Measurements from ENCODE around the gene MAP2K3. TPM values are rescaled to one million over a fixed set of nuclear protein-coding genes. Genes with fewer than 3 reads are reported as not detected.

MAP2K3 gene
- total RNA-seq, 2 experiments from 2014 or later: 87.0 to 87.2 TPM

- intact Hi-C loops (cut with micrococcal nuclease): no loop called here
- CTCF ChIA-PET: interaction anchor here (0.8 to 3.2 kb wide), 10 partner anchors 9 to 253 kb away, joined by 3 to 22 read pairs (median 6); no protein-coding TSS in a partner anchor
- Mint-ChIP-seq H3K9me3 (no peaks in the 10 kb centered on the region), H3K27me3 (ENCODE audit: low read depth) (no peaks in the 10 kb centered on the region), H3K27ac (peak overlapping the region; percentile 66), H3K4me3 (no peak overlapping the region), H3K4me1 (ENCODE audit: low read depth) (peaks cover 59% of the 10 kb centered on the region), H3K36me3 (ENCODE audit: low read depth) (no peaks in the 10 kb centered on the region)
- DNase-seq: peak; percentile 76
These were observed 5.9 kb upstream of the MAP2K3 start for GRCh38 chr17:21278450-21279197.

- intact Hi-C loops (cut with micrococcal nuclease): no loop called here
- CTCF ChIA-PET: interaction anchor here (0.8 to 3.2 kb wide), 10 partner anchors 8 to 253 kb away, joined by 3 to 22 read pairs (median 6); no protein-coding TSS in a partner anchor
- no peak overlapping the region for H3K27ac Mint-ChIP-seq
- no peaks in the 10 kb centered on the region for H3K36me3 Mint-ChIP-seq (ENCODE audit: low read depth)
- no peak for DNase-seq
- H3K27me3 Mint-ChIP-seq (ENCODE audit: low read depth): no peaks in the 10 kb centered on the region
- no peak overlapping the region for H3K4me3 Mint-ChIP-seq
- no peaks in the 10 kb centered on the region for H3K9me3 Mint-ChIP-seq
- H3K4me1 Mint-ChIP-seq (ENCODE audit: low read depth): peaks cover 59% of the 10 kb centered on the region
These were observed 5.3 kb upstream of the MAP2K3 start for GRCh38 chr17:21279198-21279535.

- no peaks in the 10 kb centered on the region for H3K9me3 Mint-ChIP-seq
- H3K27me3 Mint-ChIP-seq (ENCODE audit: low read depth): no peaks in the 10 kb centered on the region
- peaks cover 59% of the 10 kb centered on the region for H3K4me1 Mint-ChIP-seq (ENCODE audit: low read depth)
- H3K27ac Mint-ChIP-seq: no peak overlapping the region
- intact Hi-C loops (cut with micrococcal nuclease): no loop called here
- no peak for DNase-seq
- H3K4me3 Mint-ChIP-seq: no peak overlapping the region
- H3K36me3 Mint-ChIP-seq (ENCODE audit: low read depth): no peaks in the 10 kb centered on the region
- CTCF ChIA-PET: interaction anchor here (0.8 to 3.2 kb wide), 11 partner anchors 8 to 252 kb away, joined by 3 to 22 read pairs (median 6); no protein-coding TSS in a partner anchor
These were observed 4.9 kb upstream of the MAP2K3 start for GRCh38 chr17:21279582-21279981.

- CTCF ChIA-PET: interaction anchor here (0.6 to 3.2 kb wide), 7 partner anchors 10 to 232 kb away, joined by 3 to 22 read pairs (median 6); no protein-coding TSS in a partner anchor
- no peaks in the 10 kb centered on the region for H3K9me3 Mint-ChIP-seq
- intact Hi-C loops (cut with micrococcal nuclease): loop anchor here (1.0 to 10.0 kb wide), 4 partner anchors 97 to 1123 kb away; partner anchors contain the start of gene KCNJ12
- H3K4me1 Mint-ChIP-seq (ENCODE audit: low read depth): peaks cover 56% of the 10 kb centered on the region
- peak overlapping the region; percentile 27 for H3K27ac Mint-ChIP-seq
- no peaks in the 10 kb centered on the region for H3K27me3 Mint-ChIP-seq (ENCODE audit: low read depth)
- no peaks in the 10 kb centered on the region for H3K36me3 Mint-ChIP-seq (ENCODE audit: low read depth)
- H3K4me3 Mint-ChIP-seq: no peak overlapping the region
- DNase-seq: peak; percentile 94
These were observed 4.4 kb upstream of the MAP2K3 start for GRCh38 chr17:21280081-21280518.

- intact Hi-C loops (cut with micrococcal nuclease): loop anchor here (5.0 to 10.0 kb wide), 2 partner anchors 477 to 1125 kb away; no protein-coding TSS in a partner anchor
- H3K4me3 Mint-ChIP-seq: no peak overlapping the region
- H3K27me3 Mint-ChIP-seq (ENCODE audit: low read depth): no peaks in the 10 kb centered on the region
- DNase-seq: no peak
- H3K36me3 Mint-ChIP-seq (ENCODE audit: low read depth): peaks cover 14% of the 10 kb centered on the region
- H3K27ac Mint-ChIP-seq: no peak overlapping the region
- CTCF ChIA-PET: no interaction called here
- H3K4me1 Mint-ChIP-seq (ENCODE audit: low read depth): peaks cover 59% of the 10 kb centered on the region
- no peaks in the 10 kb centered on the region for H3K9me3 Mint-ChIP-seq
These were observed 2.3 kb upstream of the MAP2K3 start for GRCh38 chr17:21282231-21282630.

- Mint-ChIP-seq H3K27ac (no peak overlapping the region), H3K27me3 (ENCODE audit: low read depth) (no peaks in the 10 kb centered on the region), H3K36me3 (ENCODE audit: low read depth) (peaks cover 14% of the 10 kb centered on the region), H3K9me3 (no peaks in the 10 kb centered on the region), H3K4me1 (ENCODE audit: low read depth) (peaks cover 60% of the 10 kb centered on the region), H3K4me3 (no peak overlapping the region)
- CTCF ChIA-PET: no interaction called here
- no peak for DNase-seq
- intact Hi-C loops (cut with micrococcal nuclease): loop anchor here (5.0 to 10.0 kb wide), 2 partner anchors 478 to 1126 kb away; no protein-coding TSS in a partner anchor
These were observed 1.7 kb upstream of the MAP2K3 start for GRCh38 chr17:21282850-21283249.

- H3K27me3 Mint-ChIP-seq (ENCODE audit: low read depth): no peaks in the 10 kb centered on the region
- no peak for DNase-seq
- CTCF ChIA-PET: interaction anchor here (1.1 kb wide), 1 partner anchor 229 kb away, joined by 3 read pairs; no protein-coding TSS in a partner anchor
- H3K9me3 Mint-ChIP-seq: no peaks in the 10 kb centered on the region
- H3K4me1 Mint-ChIP-seq (ENCODE audit: low read depth): peaks cover 62% of the 10 kb centered on the region
- intact Hi-C loops (cut with micrococcal nuclease): loop anchor here (1.0 to 10.0 kb wide), 9 partner anchors 8 to 1126 kb away; partner anchors contain the start of genes DHRS7B and TMEM11
- H3K36me3 Mint-ChIP-seq (ENCODE audit: low read depth): peaks cover 14% of the 10 kb centered on the region
- peak overlapping the region; percentile 100 for H3K4me3 Mint-ChIP-seq
- peak overlapping the region; percentile 41 for H3K27ac Mint-ChIP-seq
These were observed 811 bp upstream of the MAP2K3 start for GRCh38 chr17:21283482-21284318.

GRCh38 chr17:21285164-21286065, 904 bp downstream of the MAP2K3 start:
- Mint-ChIP-seq H3K36me3 (ENCODE audit: low read depth) (peaks cover 14% of the 10 kb centered on the region), H3K9me3 (no peaks in the 10 kb centered on the region), H3K27me3 (ENCODE audit: low read depth) (peaks cover under 1% of the 10 kb centered on the region), H3K27ac (peak overlapping the region; percentile 95), H3K4me1 (ENCODE audit: low read depth) (peaks cover 59% of the 10 kb centered on the region), H3K4me3 (peak overlapping the region; percentile 100)
- intact Hi-C loops (cut with micrococcal nuclease): loop anchor here (2.0 to 10.0 kb wide), 4 partner anchors 167 to 481 kb away; no protein-coding TSS in a partner anchor
- peak; percentile 39 for DNase-seq
- CTCF ChIA-PET: interaction anchor here (0.7 to 4.0 kb wide), 7 partner anchors 9 to 292 kb away, joined by 3 to 26 read pairs (median 4); no protein-coding TSS in a partner anchor

GRCh38 chr17:21286066-21286770, 1.7 kb downstream of the MAP2K3 start:
- Mint-ChIP-seq H3K27me3 (ENCODE audit: low read depth) (peaks cover 2% of the 10 kb centered on the region), H3K9me3 (no peaks in the 10 kb centered on the region), H3K4me1 (ENCODE audit: low read depth) (peaks cover 60% of the 10 kb centered on the region), H3K27ac (peak overlapping the region; percentile 95), H3K36me3 (ENCODE audit: low read depth) (peaks cover 16% of the 10 kb centered on the region), H3K4me3 (peak overlapping the region; percentile 100)
- intact Hi-C loops (cut with micrococcal nuclease): loop anchor here (2.0 to 10.0 kb wide), 3 partner anchors 253 to 481 kb away; no protein-coding TSS in a partner anchor
- peak; percentile 25 for DNase-seq
- CTCF ChIA-PET: interaction anchor here (1.0 to 4.0 kb wide), 10 partner anchors 10 to 293 kb away, joined by 3 to 26 read pairs (median 5); no protein-coding TSS in a partner anchor

GRCh38 chr17:21286909-21287702, 2.6 kb downstream of the MAP2K3 start:
- Mint-ChIP-seq H3K27ac (peak overlapping the region; percentile 95), H3K27me3 (ENCODE audit: low read depth) (peaks cover 7% of the 10 kb centered on the region), H3K4me3 (peak overlapping the region; percentile 100), H3K9me3 (no peaks in the 10 kb centered on the region), H3K36me3 (ENCODE audit: low read depth) (peaks cover 17% of the 10 kb centered on the region), H3K4me1 (ENCODE audit: low read depth) (peaks cover 60% of the 10 kb centered on the region)
- intact Hi-C loops (cut with micrococcal nuclease): loop anchor here (1.0 to 10.0 kb wide), 5 partner anchors 244 to 482 kb away; partner anchors contain the start of gene USP22
- peak; percentile 79 for DNase-seq
- CTCF ChIA-PET: interaction anchor here (1.1 to 4.0 kb wide), 10 partner anchors 8 to 248 kb away, joined by 3 to 26 read pairs (median 5); no protein-coding TSS in a partner anchor
